Type B pancreatic cell (in vitro differentiated cells): ENCODE measurements around the gene STXBP5. TPM values are rescaled to one million over a fixed set of nuclear protein-coding genes. Genes with fewer than 3 reads are reported as not detected.

Source experiments
- DNase-seq: peaks from one replicate; pipeline ENCODE4 v3.0.0; 2021; ENCODE audit warnings: mixed read lengths; ENCODE audit not compliant: unreplicated experiment; ENCODE audit errors: extremely low spot score
- H3K27ac Mint-ChIP-seq: 2 replicates; pipeline ENCODE4 v1.8.0; 2021; ENCODE audit warnings: mild to moderate bottlenecking, mixed read lengths
- H3K27me3 Mint-ChIP-seq: 2 replicates; pipeline ENCODE4 v1.8.0; 2021; ENCODE audit warnings: mixed read lengths
- H3K36me3 Mint-ChIP-seq: 2 replicates; pipeline ENCODE4 v1.8.0; 2021; ENCODE audit warnings: mixed read lengths
- H3K4me1 Mint-ChIP-seq: one replicate; pipeline ENCODE4 v1.8.0; 2021; ENCODE audit warnings: mixed read lengths; ENCODE audit not compliant: unreplicated experiment
- H3K4me3 Mint-ChIP-seq: 2 replicates; pipeline ENCODE4 v1.8.0; 2021; ENCODE audit warnings: mild to moderate bottlenecking, mixed read lengths
- H3K9me3 Mint-ChIP-seq: 2 replicates; pipeline ENCODE4 v1.8.0; 2021; ENCODE audit warnings: mixed read lengths
- CTCF ChIP-seq: fragments of 200-600 bp; sonication (generic); conservative IDR thresholded peaks from 2 replicates; pipeline ENCODE4 v1.5.0; 2021; ENCODE audit warnings: antibody characterized with exemption, mild to moderate bottlenecking
- total RNA-seq: library from RNA; stranded (reverse); gene quantifications from 2 replicates; pipeline ENCODE4 v1.2.1, GENCODE V29; 2021; ENCODE audit warnings: low replicate concordance

Gene STXBP5
- total RNA-seq, 1 donor from 2014 or later: 21.0 TPM

- no peaks in the 10 kb centered on the region for H3K36me3 Mint-ChIP-seq
- no peak overlapping the region for H3K4me3 Mint-ChIP-seq
- no peaks in the 10 kb centered on the region for H3K27me3 Mint-ChIP-seq
- no peaks in the 10 kb centered on the region for H3K9me3 Mint-ChIP-seq
- TF ChIP-seq CTCF: no peak
- no peaks in the 10 kb centered on the region for H3K4me1 Mint-ChIP-seq
- DNase-seq: no peak
- H3K27ac Mint-ChIP-seq: no peak overlapping the region
These were observed 33.9 kb upstream of the STXBP5 start for GRCh38 chr6:147170269-147170668.

GRCh38 chr6:147173140-147173539 is 31.1 kb upstream of the STXBP5 start:
- H3K4me1 Mint-ChIP-seq: no peaks in the 10 kb centered on the region

GRCh38 chr6:147173675-147174308 is 30.4 kb upstream of the STXBP5 start:
- TF ChIP-seq CTCF: no peak
- Mint-ChIP-seq H3K9me3 (no peaks in the 10 kb centered on the region), H3K36me3 (no peaks in the 10 kb centered on the region), H3K27me3 (no peaks in the 10 kb centered on the region), H3K27ac (no peak overlapping the region), H3K4me1 (no peaks in the 10 kb centered on the region), H3K4me3 (no peak overlapping the region)
- DNase-seq: no peak

More at GRCh38 chr6:147173140-147173539, 31.1 kb upstream of the STXBP5 start:
- H3K27me3 Mint-ChIP-seq: no peaks in the 10 kb centered on the region
- H3K4me3 Mint-ChIP-seq: no peak overlapping the region
- H3K27ac Mint-ChIP-seq: no peak overlapping the region
- no peaks in the 10 kb centered on the region for H3K9me3 Mint-ChIP-seq
- TF ChIP-seq CTCF: no peak
- no peak for DNase-seq
- H3K36me3 Mint-ChIP-seq: no peaks in the 10 kb centered on the region

GRCh38 chr6:147176795-147177194 is 27.4 kb upstream of the STXBP5 start:
- Mint-ChIP-seq H3K4me1 (no peaks in the 10 kb centered on the region), H3K36me3 (no peaks in the 10 kb centered on the region), H3K9me3 (no peaks in the 10 kb centered on the region), H3K27ac (no peak overlapping the region), H3K27me3 (no peaks in the 10 kb centered on the region), H3K4me3 (no peak overlapping the region)
- DNase-seq: no peak
- no peak for TF ChIP-seq CTCF

GRCh38 chr6:147177286-147177685 is 26.9 kb upstream of the STXBP5 start:
- H3K4me3 Mint-ChIP-seq: no peak overlapping the region
- H3K4me1 Mint-ChIP-seq: no peaks in the 10 kb centered on the region
- no peak for DNase-seq
- no peaks in the 10 kb centered on the region for H3K36me3 Mint-ChIP-seq
- H3K9me3 Mint-ChIP-seq: no peaks in the 10 kb centered on the region
- H3K27ac Mint-ChIP-seq: no peak overlapping the region
- H3K27me3 Mint-ChIP-seq: no peaks in the 10 kb centered on the region
- TF ChIP-seq CTCF: no peak

GRCh38 chr6:147178355-147178754 is 25.9 kb upstream of the STXBP5 start:
- Mint-ChIP-seq H3K4me1 (no peaks in the 10 kb centered on the region), H3K36me3 (no peaks in the 10 kb centered on the region)
- TF ChIP-seq CTCF: no peak

More at GRCh38 chr6:147178355-147178754, 25.9 kb upstream of the STXBP5 start:
- no peak for DNase-seq
- Mint-ChIP-seq H3K4me3 (no peak overlapping the region), H3K27ac (no peak overlapping the region), H3K9me3 (no peaks in the 10 kb centered on the region), H3K27me3 (no peaks in the 10 kb centered on the region)
